Activated CD4-positive, alpha-beta T cell treated with anti-CD3 and anti-CD28 coated beads, Interleukin-2, Interleukin-4, amounts not matched to agents 100 ng/mL and 50 ng/mL, durations not matched to agents 16 hours and 8 hours (primary cell): ENCODE results near the gene PCDHGA8.

ENCODE experiments used
- DNase-seq: peaks from one replicate; pipeline ENCODE4 v3.0.0-alpha.2; 2020; ENCODE audit warnings: low spot score

PCDHGA8 gene

DNA sequence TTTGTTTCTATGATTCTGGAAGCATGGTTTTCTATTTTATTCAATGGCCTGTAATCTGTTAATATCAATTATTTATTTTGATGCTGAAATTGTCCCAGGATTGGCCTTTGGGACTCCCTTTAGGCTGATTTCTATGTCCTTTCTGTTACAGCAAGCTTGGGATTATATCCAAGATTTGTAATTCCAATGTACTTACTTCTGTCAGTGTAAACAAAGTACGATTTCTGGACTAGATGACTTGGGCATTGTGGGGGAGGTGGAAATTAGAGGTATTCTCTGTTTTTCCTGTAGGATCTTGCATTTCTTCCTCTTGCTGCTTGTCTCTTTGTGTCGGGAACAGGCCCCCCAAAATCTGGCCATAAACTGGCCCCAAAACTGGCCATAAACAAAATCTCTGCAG lies 41.6 kb downstream of the PCDHGA8 start:
- no peak for DNase-seq

DNA sequence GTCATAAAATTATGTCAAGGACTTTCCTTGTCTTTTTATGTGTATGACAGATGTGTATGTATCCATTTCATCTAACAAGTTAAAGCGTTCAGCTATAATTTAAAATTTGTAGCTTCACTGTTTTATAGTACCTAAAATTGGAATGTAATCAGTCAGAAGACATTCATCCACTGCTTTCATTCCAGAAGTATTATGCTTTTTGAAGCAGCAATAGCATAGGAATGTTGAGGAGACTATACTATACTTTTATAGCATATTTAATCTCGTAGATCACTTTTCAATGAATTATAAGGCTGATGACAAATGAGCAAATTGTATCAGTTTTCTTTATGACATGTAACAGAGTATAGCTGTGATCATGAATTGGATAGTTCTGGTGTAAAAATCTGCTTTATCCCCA lies 44.8 kb downstream of the PCDHGA8 start:
- no peak for DNase-seq

DNA sequence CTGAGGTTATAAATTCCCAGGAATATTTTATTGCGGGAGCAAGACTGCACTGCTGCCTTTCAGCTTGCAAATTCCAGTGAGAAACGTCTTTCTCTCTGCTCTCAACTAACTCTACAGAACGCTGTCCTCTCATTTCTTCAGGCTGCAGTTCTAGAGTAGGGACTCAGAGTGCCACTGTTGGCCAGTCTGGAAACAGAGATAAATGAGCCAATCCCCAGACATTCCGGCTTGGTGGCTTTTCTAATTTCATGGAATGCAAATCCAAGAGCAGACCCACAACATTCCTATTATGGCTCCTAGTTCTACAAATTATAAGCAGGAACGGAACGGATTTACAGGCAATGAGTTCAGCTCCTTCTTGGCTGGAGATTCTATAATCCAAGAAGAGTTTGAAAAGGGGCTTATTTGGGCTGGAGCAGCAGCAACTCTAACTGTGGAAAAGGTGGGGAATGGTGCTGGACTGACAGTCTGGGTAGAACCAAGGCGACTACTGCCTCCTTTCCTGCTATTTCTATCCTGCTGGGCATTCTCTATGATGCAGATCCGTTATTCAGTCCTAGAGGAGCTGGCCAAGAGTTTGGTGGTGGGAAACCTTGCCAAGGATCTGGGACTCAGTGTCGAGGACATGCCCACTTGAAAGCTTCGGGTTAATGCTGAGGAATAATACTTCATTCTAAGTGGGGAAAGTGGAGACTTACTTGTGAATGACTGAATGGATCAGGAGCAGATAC lies 47.1 kb downstream of the PCDHGA8 start:
- no peak for DNase-seq

DNA sequence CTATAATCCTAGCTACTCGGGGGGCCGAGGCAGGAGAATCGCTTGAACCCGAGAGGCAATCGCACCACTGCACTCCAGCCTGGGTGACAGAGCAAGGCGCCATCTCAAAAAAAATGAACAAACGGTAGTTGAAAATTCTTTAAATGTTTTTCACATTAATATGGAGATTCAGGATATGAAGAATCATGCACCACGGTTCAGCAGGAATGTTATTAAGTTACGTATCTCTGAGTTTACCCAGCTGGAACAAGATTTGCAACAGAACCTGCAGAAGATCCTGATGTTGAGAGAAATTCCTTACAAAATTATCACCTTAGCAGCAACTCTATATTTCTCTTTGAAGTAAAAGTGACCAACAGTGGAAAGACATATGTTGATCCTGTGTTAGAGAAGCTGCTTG lies 47.9 kb downstream of the PCDHGA8 start:
- DNase-seq, result no peak

DNA sequence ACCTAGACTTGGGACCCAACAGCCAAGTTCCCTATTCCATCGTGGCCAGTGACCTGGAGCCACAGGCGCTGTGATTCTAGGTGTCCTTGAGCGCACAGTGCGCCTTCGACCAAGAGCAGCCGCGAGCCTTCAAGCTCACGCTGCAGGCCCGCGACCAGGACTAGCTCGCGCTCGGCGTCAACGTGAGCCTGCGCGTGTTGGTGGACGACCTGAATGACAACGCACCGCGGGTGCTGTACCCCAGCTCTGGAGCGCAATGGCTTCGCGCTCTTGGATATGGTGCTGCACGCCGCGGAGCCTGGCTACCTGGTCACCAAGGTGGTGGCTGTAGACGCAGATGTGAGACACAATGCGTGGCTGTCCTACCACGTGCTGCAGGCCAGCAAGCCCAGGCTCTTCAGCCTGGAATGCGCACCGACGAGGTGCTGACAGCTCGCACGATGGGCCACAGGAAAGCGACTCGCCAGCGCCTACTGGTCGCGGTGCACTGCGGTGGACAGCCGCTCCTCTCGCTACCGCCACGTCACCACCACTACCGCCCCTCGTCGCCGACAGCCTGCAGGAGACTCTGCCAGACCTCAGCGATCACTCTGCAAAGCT lies 49.2 kb downstream of the PCDHGA8 start:
- DNase-seq, result no peak
